GM23338 (cell line): ENCODE data around the gene ZBTB7C. TPM values are rescaled to one million over a fixed set of nuclear protein-coding genes. Genes with fewer than 3 reads are reported as not detected.

ENCODE experiments used
- ATAC-seq: fragments of 200-7000 bp; cut with Tn5 transposase; 3 replicates; pipeline ENCODE4 v1.9.1; 2020
- DNase-seq: peaks from one replicate; pipeline ENCODE4 v3.0.0-alpha.2; 2015; ENCODE audit warnings: low spot score
- H2AFZ ChIP-seq: fragments of 200-600 bp; sonication (generic); 2 replicates; pipeline ENCODE4 v1.8.0; 2016; ENCODE audit warnings: antibody characterized with exemption, mild to moderate bottlenecking, moderate library complexity
- H3F3A ChIP-seq: fragments of 200-600 bp; sonication (generic); replicated peaks from 2 replicates; pipeline ENCODE4 v1.8.0; 2017; ENCODE audit warnings: antibody characterized with exemption, mixed run types, low read depth
- H3K27ac ChIP-seq: fragments of 200-600 bp; sonication (generic); 2 replicates; pipeline ENCODE4 v1.6.1; 2016; ENCODE audit warnings: low read depth
- H3K27me3 ChIP-seq: fragments of 200-600 bp; sonication (generic); 2 replicates; pipeline ENCODE4 v1.8.0; 2016; ENCODE audit warnings: mild to moderate bottlenecking, mixed run types, moderate library complexity; ENCODE audit not compliant: insufficient read depth
- H3K36me3 ChIP-seq: fragments of 200-600 bp; sonication (generic); 2 replicates; pipeline ENCODE4 v1.8.0; 2016; ENCODE audit warnings: mild to moderate bottlenecking; ENCODE audit not compliant: insufficient read depth
- H3K4me1 ChIP-seq: fragments of 200-600 bp; sonication (generic); 2 replicates; pipeline ENCODE4 v1.8.0; 2016; ENCODE audit warnings: mild to moderate bottlenecking, moderate library complexity; ENCODE audit not compliant: insufficient read depth
- H3K4me2 ChIP-seq: fragments of 200-600 bp; sonication (generic); 2 replicates; pipeline ENCODE4 v1.7.1; 2017; ENCODE audit warnings: mixed run types
- H3K4me3 ChIP-seq: fragments of 200-600 bp; sonication (generic); 2 replicates; pipeline ENCODE4 v1.6.1; 2016; ENCODE audit warnings: mixed run types
- H3K79me2 ChIP-seq: fragments of 200-600 bp; sonication (generic); replicated peaks from 2 replicates; pipeline ENCODE4 v1.8.0; 2017; ENCODE audit warnings: mild to moderate bottlenecking; ENCODE audit not compliant: insufficient read depth
- H3K9me2 ChIP-seq: fragments of 200-600 bp; sonication (generic); 2 replicates; pipeline ENCODE4 v1.8.0; 2017; ENCODE audit not compliant: insufficient read depth
- H4K20me1 ChIP-seq: fragments of 200-600 bp; sonication (generic); replicated peaks from 2 replicates; pipeline ENCODE4 v1.8.0; 2017; ENCODE audit warnings: mild to moderate bottlenecking; ENCODE audit not compliant: insufficient read depth
- H3K27ac Mint-ChIP-seq: 2 replicates; pipeline ENCODE4 v1.8.0; 2020; ENCODE audit warnings: inconsistent platforms, mild to moderate bottlenecking, moderate library complexity, mixed read lengths
- H3K27me3 Mint-ChIP-seq: 3 replicates; pipeline ENCODE4 v1.8.0; 2022; ENCODE audit warnings: low read depth, mild to moderate bottlenecking, moderate library complexity, mixed read lengths, inconsistent platforms; ENCODE audit not compliant: insufficient read depth, poor library complexity
- H3K36me3 Mint-ChIP-seq: 3 replicates; pipeline ENCODE4 v1.8.0; 2021; ENCODE audit warnings: low read depth, mild to moderate bottlenecking, inconsistent platforms, moderate library complexity, mixed read lengths
- H3K4me1 Mint-ChIP-seq: 3 replicates; pipeline ENCODE4 v1.8.0; 2020; ENCODE audit warnings: mild to moderate bottlenecking, inconsistent platforms, mixed read lengths
- H3K4me3 Mint-ChIP-seq: 3 replicates; pipeline ENCODE4 v1.8.0; 2021; ENCODE audit warnings: moderate library complexity, mild to moderate bottlenecking, inconsistent platforms, mixed read lengths
- H3K9me3 Mint-ChIP-seq: 3 replicates; pipeline ENCODE4 v1.8.0; 2020; ENCODE audit warnings: moderate library complexity, mild to moderate bottlenecking, inconsistent platforms, mixed read lengths
- CREB1 ChIP-seq: fragments of 250-450 bp; sonication (Bioruptor Pico); IDR thresholded peaks from 2 replicates; pipeline ENCODE4 v1.5.0; 2020; ENCODE audit warnings: low read depth, mild to moderate bottlenecking, moderate library complexity
- EZH2 ChIP-seq: fragments of 200-600 bp; sonication (generic); IDR thresholded peaks from one replicate; pipeline ENCODE4 v1.8.0; 2017; ENCODE audit warnings: antibody characterized with exemption, mild to moderate bottlenecking, low read depth; ENCODE audit not compliant: unreplicated experiment
- EZH2phosphoT487 ChIP-seq: fragments of 200-600 bp; sonication (generic); IDR thresholded peaks from one replicate; pipeline ENCODE4 v1.8.1; 2018; ENCODE audit warnings: antibody characterized with exemption; ENCODE audit not compliant: unreplicated experiment
- JUNB ChIP-seq: IDR thresholded peaks from one replicate; pipeline ENCODE4 v1.6.1; 2016; ENCODE audit warnings: antibody characterized with exemption; ENCODE audit not compliant: unreplicated experiment
- NANOG ChIP-seq: IDR thresholded peaks from 2 replicates; pipeline ENCODE4 v1.6.1; 2016; ENCODE audit warnings: antibody characterized with exemption, borderline replicate concordance
- POLR2AphosphoS5 ChIP-seq: IDR thresholded peaks from 2 replicates; pipeline ENCODE4 v1.6.1; 2016; ENCODE audit warnings: antibody characterized with exemption, low read depth
- STAT1 ChIP-seq: IDR thresholded peaks from one replicate; pipeline ENCODE4 v1.6.1; 2016; ENCODE audit warnings: antibody characterized with exemption; ENCODE audit not compliant: unreplicated experiment
- ZNF114 ChIP-seq: fragments of 250-450 bp; sonication (Bioruptor Pico); IDR thresholded peaks from 2 replicates; pipeline ENCODE4 v1.5.0; 2020; ENCODE audit warnings: mild to moderate bottlenecking, moderate library complexity
- ZNF331 ChIP-seq: fragments of 250-450 bp; sonication (Bioruptor Pico); IDR thresholded peaks from 2 replicates; pipeline ENCODE4 v1.5.0; 2020; ENCODE audit warnings: low read depth, mild to moderate bottlenecking, moderate library complexity
- polyA plus RNA-seq: library from polyadenylated mRNA; unstranded; fragments of >200 nt; fragmentation: Nextera tagmentation; extraction: Ambion mirVana; gene quantifications from 2 replicates; pipeline ENCODE4 v1.2.1, GENCODE V29; 2016
- total RNA-seq: library from RNA; depleted of rRNA; stranded (reverse); fragments of >200 nt; shearing (Covaris generic); gene quantifications from 2 replicates; pipeline ENCODE4 v1.2.3, GENCODE V29; 2014
- TF ChIP-seq, protein P1 (sequence below): fragments of 250-450 bp; sonication (Bioruptor Pico); IDR thresholded peaks from 2 replicates; pipeline ENCODE4 v1.5.0; 2020; ENCODE audit warnings: mild to moderate bottlenecking, moderate library complexity
- TF ChIP-seq, protein P2 (sequence below): IDR thresholded peaks from one replicate; pipeline ENCODE4 v1.6.1; 2018; ENCODE audit warnings: antibody characterized with exemption; ENCODE audit not compliant: unreplicated experiment
- TF ChIP-seq, protein P3 (sequence below), 2 experiments: fragments of 200-600 bp in 1 of 2; sonication (generic) in 1 of 2; conservative IDR thresholded peaks; 2 replicates each; pipeline versions ENCODE4 v1.5.1 to v1.6.1; 2016 to 2017; ENCODE audit warnings: antibody characterized with exemption in 2 of 2, low read depth in 2 of 2, mild to moderate bottlenecking in 2 of 2, moderate library complexity in 1 of 2
- TF ChIP-seq, protein P4 (sequence below): IDR thresholded peaks from 2 replicates; pipeline ENCODE4 v1.6.1; 2016; ENCODE audit warnings: antibody characterized with exemption

The ZBTB7C gene
- total and polyA plus RNA-seq, 2 experiments from 2014 or later, result 0.03 to 0.14 TPM

DNA sequence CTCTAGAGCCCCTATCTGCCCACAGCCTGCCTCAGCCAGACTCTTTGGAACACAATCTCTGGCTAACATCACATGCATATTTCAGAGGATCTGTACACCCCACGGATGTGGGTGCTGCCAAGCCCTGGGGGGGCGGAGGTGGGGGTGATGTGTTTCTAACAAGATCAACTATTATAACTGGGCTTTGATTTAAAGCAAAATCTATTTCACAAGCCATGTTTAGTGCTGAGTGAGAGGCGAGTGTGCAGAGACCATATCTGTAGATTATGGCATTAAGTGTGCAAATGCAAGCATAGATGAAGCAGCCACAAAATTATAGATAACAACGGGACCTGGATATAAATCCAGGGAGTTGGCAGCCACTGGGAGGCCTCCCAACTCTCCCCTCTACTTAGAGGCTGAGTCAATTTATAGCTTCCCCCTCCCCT, 342.9 kb downstream of the ZBTB7C start (continued):
- TF ChIP-seq, protein P1, sequence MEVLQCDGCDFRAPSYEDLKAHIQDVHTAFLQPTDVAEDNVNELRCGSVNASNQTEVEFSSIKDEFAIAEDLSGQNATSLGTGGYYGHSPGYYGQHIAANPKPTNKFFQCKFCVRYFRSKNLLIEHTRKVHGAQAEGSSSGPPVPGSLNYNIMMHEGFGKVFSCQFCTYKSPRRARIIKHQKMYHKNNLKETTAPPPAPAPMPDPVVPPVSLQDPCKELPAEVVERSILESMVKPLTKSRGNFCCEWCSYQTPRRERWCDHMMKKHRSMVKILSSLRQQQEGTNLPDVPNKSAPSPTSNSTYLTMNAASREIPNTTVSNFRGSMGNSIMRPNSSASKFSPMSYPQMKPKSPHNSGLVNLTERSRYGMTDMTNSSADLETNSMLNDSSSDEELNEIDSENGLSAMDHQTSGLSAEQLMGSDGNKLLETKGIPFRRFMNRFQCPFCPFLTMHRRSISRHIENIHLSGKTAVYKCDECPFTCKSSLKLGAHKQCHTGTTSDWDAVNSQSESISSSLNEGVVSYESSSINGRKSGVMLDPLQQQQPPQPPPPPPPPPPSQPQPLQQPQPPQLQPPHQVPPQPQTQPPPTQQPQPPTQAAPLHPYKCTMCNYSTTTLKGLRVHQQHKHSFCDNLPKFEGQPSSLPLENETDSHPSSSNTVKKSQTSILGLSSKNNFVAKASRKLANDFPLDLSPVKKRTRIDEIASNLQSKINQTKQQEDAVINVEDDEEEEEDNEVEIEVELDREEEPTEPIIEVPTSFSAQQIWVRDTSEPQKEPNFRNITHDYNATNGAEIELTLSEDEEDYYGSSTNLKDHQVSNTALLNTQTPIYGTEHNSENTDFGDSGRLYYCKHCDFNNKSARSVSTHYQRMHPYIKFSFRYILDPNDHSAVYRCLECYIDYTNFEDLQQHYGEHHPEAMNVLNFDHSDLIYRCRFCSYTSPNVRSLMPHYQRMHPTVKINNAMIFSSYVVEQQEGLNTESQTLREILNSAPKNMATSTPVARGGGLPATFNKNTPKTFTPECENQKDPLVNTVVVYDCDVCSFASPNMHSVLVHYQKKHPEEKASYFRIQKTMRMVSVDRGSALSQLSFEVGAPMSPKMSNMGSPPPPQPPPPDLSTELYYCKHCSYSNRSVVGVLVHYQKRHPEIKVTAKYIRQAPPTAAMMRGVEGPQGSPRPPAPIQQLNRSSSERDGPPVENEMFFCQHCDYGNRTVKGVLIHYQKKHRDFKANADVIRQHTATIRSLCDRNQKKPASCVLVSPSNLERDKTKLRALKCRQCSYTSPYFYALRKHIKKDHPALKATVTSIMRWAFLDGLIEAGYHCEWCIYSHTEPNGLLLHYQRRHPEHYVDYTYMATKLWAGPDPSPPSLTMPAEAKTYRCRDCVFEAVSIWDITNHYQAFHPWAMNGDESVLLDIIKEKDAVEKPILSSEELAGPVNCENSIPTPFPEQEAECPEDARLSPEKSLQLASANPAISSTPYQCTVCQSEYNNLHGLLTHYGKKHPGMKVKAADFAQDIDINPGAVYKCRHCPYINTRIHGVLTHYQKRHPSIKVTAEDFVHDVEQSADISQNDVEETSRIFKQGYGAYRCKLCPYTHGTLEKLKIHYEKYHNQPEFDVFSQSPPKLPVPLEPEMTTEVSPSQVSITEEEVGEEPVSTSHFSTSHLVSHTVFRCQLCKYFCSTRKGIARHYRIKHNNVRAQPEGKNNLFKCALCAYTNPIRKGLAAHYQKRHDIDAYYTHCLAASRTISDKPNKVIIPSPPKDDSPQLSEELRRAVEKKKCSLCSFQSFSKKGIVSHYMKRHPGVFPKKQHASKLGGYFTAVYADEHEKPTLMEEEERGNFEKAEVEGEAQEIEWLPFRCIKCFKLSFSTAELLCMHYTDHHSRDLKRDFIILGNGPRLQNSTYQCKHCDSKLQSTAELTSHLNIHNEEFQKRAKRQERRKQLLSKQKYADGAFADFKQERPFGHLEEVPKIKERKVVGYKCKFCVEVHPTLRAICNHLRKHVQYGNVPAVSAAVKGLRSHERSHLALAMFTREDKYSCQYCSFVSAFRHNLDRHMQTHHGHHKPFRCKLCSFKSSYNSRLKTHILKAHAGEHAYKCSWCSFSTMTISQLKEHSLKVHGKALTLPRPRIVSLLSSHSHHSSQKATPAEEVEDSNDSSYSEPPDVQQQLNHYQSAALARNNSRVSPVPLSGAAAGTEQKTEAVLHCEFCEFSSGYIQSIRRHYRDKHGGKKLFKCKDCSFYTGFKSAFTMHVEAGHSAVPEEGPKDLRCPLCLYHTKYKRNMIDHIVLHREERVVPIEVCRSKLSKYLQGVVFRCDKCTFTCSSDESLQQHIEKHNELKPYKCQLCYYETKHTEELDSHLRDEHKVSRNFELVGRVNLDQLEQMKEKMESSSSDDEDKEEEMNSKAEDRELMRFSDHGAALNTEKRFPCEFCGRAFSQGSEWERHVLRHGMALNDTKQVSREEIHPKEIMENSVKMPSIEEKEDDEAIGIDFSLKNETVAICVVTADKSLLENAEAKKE (CRISPR knock-in tag), result no peak

DNA sequence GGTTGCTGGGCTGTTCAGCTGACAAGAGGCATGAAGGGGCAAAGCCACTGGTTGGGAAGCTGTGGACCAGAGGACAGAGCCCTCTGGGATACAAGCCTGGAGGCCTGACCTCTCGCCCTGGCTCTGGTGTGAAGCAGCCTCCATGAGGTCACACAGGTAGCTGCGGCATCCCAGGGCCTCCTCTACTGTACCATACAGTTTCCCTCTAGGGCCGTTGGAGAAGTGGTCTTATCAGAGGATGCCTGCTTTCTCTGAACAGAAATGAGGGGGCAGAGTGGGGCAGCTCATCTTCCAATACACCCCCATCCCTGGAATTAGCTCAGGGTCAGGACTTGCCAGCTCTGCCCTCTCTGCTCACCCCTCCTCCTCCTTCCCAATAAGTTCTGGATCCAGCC, 343.6 kb downstream of the ZBTB7C start:
- no peaks in the 10 kb centered on the region for H3K9me2 ChIP-seq
- DNase-seq (no peak), ATAC-seq (no peak)
- Mint-ChIP-seq H3K4me1 (peaks cover 5% of the 10 kb centered on the region), H3K36me3 (no peaks in the 10 kb centered on the region), H3K27ac (no peak overlapping the region), H3K9me3 (no peaks in the 10 kb centered on the region), H3K27me3 (peaks cover 15% of the 10 kb centered on the region), H3K4me3 (no peak overlapping the region)
- H3K4me2 ChIP-seq, result no peak overlapping the region
- no peaks in the 10 kb centered on the region for H3F3A ChIP-seq
- no peaks in the 10 kb centered on the region for H4K20me1 ChIP-seq
- H3K4me3 ChIP-seq, result no peak overlapping the region
- H3K27ac ChIP-seq, result no peak overlapping the region
- no peak overlapping the region for H2AFZ ChIP-seq
- no peaks in the 10 kb centered on the region for H3K36me3 ChIP-seq
- H3K4me1 ChIP-seq, result no peaks in the 10 kb centered on the region
- no peaks in the 10 kb centered on the region for H3K27me3 ChIP-seq
- no peaks in the 10 kb centered on the region for H3K79me2 ChIP-seq
- TF ChIP-seq ZNF114 (CRISPR knock-in tag) (no peak), EZH2 (no peak), JUNB (no peak), EZH2phosphoT487 (no peak), NANOG (no peak), CREB1 (no peak), STAT1 (no peak), ZNF331 (no peak), POLR2AphosphoS5 (no peak)
- TF ChIP-seq, protein P2, sequence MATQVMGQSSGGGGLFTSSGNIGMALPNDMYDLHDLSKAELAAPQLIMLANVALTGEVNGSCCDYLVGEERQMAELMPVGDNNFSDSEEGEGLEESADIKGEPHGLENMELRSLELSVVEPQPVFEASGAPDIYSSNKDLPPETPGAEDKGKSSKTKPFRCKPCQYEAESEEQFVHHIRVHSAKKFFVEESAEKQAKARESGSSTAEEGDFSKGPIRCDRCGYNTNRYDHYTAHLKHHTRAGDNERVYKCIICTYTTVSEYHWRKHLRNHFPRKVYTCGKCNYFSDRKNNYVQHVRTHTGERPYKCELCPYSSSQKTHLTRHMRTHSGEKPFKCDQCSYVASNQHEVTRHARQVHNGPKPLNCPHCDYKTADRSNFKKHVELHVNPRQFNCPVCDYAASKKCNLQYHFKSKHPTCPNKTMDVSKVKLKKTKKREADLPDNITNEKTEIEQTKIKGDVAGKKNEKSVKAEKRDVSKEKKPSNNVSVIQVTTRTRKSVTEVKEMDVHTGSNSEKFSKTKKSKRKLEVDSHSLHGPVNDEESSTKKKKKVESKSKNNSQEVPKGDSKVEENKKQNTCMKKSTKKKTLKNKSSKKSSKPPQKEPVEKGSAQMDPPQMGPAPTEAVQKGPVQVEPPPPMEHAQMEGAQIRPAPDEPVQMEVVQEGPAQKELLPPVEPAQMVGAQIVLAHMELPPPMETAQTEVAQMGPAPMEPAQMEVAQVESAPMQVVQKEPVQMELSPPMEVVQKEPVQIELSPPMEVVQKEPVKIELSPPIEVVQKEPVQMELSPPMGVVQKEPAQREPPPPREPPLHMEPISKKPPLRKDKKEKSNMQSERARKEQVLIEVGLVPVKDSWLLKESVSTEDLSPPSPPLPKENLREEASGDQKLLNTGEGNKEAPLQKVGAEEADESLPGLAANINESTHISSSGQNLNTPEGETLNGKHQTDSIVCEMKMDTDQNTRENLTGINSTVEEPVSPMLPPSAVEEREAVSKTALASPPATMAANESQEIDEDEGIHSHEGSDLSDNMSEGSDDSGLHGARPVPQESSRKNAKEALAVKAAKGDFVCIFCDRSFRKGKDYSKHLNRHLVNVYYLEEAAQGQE, result no peak
- TF ChIP-seq, protein P3, sequence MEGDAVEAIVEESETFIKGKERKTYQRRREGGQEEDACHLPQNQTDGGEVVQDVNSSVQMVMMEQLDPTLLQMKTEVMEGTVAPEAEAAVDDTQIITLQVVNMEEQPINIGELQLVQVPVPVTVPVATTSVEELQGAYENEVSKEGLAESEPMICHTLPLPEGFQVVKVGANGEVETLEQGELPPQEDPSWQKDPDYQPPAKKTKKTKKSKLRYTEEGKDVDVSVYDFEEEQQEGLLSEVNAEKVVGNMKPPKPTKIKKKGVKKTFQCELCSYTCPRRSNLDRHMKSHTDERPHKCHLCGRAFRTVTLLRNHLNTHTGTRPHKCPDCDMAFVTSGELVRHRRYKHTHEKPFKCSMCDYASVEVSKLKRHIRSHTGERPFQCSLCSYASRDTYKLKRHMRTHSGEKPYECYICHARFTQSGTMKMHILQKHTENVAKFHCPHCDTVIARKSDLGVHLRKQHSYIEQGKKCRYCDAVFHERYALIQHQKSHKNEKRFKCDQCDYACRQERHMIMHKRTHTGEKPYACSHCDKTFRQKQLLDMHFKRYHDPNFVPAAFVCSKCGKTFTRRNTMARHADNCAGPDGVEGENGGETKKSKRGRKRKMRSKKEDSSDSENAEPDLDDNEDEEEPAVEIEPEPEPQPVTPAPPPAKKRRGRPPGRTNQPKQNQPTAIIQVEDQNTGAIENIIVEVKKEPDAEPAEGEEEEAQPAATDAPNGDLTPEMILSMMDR (conservative IDR thresholded peaks at IDR 0.05; ENCODE audit: low read depth in 2 of 2), result no peak
- TF ChIP-seq, protein P4, sequence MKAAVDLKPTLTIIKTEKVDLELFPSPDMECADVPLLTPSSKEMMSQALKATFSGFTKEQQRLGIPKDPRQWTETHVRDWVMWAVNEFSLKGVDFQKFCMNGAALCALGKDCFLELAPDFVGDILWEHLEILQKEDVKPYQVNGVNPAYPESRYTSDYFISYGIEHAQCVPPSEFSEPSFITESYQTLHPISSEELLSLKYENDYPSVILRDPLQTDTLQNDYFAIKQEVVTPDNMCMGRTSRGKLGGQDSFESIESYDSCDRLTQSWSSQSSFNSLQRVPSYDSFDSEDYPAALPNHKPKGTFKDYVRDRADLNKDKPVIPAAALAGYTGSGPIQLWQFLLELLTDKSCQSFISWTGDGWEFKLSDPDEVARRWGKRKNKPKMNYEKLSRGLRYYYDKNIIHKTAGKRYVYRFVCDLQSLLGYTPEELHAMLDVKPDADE, result no peak
